Activated CD8-positive, alpha-beta memory T cell treated with anti-CD3 and anti-CD28 coated beads for 24 hours (primary cell): ENCODE measurements around the gene PYGB.
A peak's percentile ranks its signal among the peaks of the same experiment; 100 is the strongest.
"Not testable (repeated sequence)": the region's sequence is repeated elsewhere in the genome, so short reads cannot be mapped to it uniquely, and the experiment has no call there.

Experiments
- DNase-seq: peaks from one replicate; pipeline ENCODE4 v3.0.0-alpha.2; 2020

PYGB gene

DNA sequence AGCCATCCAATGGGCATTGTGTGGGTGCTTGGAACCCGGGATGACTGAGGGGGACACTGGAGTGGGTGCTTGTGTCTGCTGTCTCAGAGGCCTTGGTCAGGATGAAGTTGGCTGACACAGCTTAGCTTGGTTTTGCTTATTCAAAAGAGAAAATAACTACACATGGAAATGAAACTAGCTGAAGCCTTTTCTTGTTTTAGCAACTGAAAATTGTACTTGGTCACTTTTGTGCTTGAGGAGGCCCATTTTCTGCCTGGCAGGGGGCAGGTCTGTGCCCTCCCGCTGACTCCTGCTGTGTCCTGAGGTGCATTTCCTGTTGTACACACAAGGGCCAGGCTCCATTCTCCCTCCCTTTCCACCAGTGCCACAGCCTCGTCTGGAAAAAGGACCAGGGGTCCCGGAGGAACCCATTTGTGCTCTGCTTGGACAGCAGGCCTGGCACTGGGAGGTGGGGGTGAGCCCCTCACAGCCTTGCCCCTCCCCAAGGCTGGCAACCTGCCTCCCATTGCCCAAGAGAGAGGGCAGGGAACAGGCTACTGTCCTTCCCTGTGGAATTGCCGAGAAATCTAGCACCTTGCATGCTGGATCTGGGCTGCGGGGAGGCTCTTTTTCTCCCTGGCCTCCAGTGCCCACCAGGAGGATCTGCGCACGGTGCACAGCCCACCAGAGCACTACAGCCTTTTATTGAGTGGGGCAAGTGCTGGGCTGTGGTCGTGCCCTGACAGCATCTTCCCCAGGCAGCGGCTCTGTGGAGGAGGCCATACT lies 49.4 kb downstream of the PYGB start:
- DNase-seq = no peak

GRCh38 chr20:25299806-25300205 lies 51.9 kb downstream of the PYGB start:
- no peak for DNase-seq

DNA sequence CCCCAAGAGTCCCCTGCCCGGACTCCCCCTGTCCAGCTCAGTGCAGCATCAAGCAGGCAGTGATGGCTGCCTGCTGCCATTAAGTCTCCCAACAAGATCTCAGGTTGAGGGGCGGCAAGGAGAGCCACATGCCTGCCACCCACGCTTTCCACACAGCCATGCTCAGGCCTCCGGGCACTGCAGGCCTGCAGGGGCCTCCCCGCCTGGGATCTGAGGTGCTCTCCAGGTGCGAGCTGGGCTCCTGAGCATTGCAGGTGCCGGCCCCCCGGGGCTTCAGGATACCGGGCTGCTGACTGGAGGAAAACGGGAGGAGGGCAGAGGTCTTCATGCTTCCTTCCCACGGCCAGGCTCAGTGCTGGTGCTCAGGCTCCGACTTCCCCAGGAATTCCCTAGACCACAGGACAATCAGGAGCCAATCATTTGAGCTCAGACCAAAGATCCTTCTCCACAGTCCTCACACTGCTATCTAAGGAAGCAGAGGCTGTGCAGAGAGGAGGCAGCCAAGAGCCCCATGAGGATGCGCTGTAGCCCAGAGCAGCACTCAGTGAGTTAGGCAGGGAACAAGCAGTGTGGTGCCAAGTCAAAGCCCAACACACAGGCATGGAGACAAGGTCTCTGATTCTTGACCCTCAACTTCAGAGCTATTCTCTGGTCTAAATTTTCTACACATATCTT lies 52.7 kb downstream of the PYGB start:
- DNase-seq = no peak

DNA sequence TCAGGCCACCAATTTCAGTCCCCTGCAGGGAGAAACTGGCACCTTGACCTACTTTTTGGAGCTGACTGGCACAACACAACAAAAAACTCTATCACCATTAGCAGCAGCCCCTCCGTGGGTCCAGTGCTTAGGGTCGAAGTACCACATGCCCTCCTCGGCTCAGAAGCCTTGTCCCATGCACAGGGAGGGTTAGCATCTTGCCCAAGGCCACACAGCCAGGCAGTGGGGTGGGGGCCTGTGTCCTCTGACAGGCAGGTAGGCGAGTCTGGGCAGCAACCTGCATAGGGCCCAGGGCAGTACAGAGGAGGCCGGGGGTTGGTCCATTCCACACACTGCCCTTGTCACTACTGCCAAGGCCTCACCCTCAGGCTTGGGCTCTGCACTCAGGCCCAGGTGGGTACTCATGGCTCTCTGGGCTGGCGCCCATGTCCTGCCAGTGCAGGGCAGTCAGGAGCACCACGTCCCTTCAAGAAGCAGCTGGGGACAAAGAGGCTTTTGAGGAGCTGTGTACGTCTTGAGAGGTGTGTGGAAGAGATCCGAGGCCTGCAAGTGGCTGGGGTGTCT lies 53.6 kb downstream of the PYGB start:
- no peak for DNase-seq

GRCh38 chr20:25302596-25302995 lies 54.7 kb downstream of the PYGB start:
- no peak for DNase-seq

DNA sequence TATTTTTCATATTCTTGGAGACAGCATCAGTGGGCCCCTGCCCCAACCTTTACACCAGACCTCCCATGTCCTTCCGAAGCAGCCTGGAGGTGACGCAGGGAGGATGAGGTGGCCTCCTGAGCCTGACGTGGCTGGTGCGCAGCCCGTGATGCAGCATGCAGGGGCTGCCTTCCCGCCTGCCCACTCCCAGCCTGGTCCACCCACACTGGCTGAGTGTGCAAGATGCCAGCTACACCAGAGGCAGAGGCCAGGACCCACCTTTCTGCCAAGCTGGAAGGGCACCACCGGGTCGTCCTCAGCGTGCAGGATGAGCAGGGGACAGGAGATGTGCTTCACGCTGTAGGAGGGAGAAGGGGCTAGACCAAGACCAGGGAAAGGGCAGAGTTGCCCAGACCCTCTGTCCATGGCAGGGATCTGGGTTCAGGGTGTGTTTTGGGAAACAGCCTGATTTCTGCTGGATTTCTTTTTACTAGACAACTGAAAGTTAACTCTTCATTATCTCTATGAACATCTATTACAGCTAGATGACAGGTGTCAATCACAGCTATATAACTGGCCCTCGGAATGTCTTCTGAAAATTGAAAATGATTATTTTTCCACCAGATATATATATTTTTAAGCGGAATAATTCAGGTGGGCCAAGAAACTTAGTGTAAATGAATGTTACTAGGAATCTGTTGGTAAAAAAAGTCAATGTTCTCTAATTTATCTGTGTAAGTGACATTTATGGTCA lies 55.6 kb downstream of the PYGB start:
- no peak for DNase-seq

DNA sequence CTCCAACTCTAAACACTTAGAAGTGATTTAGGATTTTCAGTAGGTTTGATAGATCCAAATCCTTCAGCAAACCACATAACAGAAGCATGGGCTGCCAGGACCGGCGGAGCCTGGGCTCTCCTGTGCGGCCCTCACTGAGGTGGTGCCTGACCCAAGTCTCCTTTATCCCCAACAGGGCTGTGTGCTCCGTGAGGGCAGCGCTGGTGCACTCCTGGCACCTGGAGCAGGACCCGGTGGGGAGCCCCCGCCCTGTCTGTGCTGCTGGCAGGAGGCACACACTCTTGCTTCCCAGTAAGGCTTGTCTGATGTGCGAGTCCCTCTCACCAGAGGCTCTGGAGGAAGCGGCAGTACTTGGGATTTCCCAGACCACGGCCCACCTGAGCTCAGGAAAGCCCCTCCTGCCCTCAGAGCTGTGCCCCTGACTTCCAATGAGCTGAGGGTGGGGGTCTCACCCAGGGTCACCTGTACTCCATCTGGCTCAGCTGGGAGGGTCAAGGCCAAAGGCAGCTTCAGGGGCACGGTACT lies 56.2 kb downstream of the PYGB start:
- no peak for DNase-seq

- no peak for DNase-seq
Observed at GRCh38 chr20:25306991-25307903, 59.4 kb downstream of the PYGB start.

DNA sequence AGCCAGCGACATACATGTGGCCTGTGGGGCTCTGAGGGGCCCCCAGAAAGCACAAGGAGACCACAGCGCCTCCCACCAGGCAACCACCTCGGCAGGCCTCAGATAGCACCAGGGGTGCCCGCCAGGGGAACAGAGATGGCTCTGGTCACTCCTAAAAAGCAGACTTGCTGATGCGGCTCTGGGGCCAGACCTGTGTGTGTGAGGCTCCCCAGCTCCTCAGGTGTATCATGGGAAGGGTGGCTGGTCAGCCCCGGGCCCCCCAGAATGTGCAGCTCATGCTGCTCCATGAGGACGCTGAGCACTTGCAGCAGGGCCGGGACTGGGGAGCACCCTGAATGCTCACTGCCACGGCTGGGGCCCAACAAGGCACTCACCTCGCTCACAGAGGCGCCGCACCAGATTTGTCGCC lies 60.2 kb downstream of the PYGB start:
- no peak for DNase-seq

- DNase-seq = no peak
Observed at GRCh38 chr20:25308671-25309394, 60.9 kb downstream of the PYGB start.

- no peak for DNase-seq
Observed at GRCh38 chr20:25309395-25310267, 61.7 kb downstream of the PYGB start.

- DNase-seq = peak; percentile 76
Observed at GRCh38 chr20:25310268-25310920, 62.5 kb downstream of the PYGB start.

GRCh38 chr20:25310921-25311728 lies 63.2 kb downstream of the PYGB start:
- no peak for DNase-seq

- DNase-seq = not testable (repeated sequence)
Observed at GRCh38 chr20:25312716-25313115, 64.8 kb downstream of the PYGB start.

DNA sequence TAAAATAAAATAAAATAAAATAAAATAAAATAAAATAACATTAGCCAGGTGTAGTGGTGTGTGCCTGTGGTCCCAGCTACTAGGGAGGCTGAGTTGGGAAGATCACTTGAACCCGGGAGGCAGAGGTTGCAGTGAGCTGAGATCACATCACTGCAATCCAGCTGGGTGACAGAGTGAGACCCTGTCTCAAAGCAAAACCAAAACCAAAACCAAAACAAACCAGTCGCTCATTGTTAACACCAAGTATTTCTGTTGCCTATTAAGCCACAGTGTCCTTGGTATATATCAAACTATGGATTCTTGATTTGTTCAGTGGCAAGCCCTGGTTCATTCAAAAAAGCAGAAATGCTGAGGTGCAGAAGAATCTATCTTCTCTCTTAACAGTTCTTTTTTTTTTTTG lies 65.7 kb downstream of the PYGB start:
- no peak for DNase-seq

GRCh38 chr20:25314497-25315417 lies 66.9 kb downstream of the PYGB start:
- no peak for DNase-seq

GRCh38 chr20:25315418-25316210 lies 67.7 kb downstream of the PYGB start:
- DNase-seq = no peak
